Testis (tissue), 2 donors: ENCODE measurements around the gene PRR7.

Experiments used
- POLR2A ChIP-seq: fragments of 450-650 bp; IDR thresholded peaks from one replicate; pipeline ENCODE4 v1.6.1; 2017; ENCODE audit warnings: antibody characterized with exemption, mild to moderate bottlenecking, moderate library complexity
- TF ChIP-seq, protein P1 (sequence below), 3 experiments: fragments of 450-650 bp in 2 of 3; fragments of 200-600 bp in 1 of 3; sonication (generic) in 1 of 3; IDR thresholded peaks; one replicate each; pipeline ENCODE4 v1.5.1; 2016 to 2019; ENCODE audit warnings: antibody characterized with exemption in 3 of 3, mild to moderate bottlenecking in 2 of 3, moderate library complexity in 1 of 3

DNA sequence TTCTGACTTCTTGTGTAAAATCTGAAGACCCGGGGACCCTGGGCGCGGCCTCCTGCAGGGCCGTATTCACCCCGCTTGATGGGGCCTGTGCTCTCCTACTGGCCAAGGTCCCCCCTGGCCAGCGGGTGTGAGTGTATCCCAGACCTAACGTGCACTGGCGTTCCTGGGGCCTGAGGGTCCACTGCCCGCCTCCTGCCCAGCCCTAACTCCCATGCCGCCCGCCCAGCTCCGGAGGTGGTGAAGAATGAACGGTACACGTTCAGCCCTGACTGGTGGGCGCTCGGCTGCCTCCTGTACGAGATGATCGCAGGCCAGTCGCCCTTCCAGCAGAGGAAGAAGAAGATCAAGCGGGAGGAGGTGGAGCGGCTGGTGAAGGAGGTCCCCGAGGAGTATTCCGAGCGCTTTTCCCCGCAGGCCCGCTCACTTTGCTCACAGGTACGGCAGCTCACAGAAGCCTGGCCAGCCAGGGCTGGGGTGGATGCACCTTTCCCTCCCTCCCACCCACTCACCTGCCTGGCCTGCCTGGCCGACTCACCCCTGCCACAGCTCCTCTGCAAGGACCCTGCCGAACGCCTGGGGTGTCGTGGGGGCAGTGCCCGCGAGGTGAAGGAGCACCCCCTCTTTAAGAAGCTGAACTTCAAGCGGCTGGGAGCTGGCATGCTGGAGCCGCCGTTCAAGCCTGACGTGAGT is 10.6 kb upstream of the PRR7 start:
- TF ChIP-seq POLR2A, result no peak
- TF ChIP-seq, protein P1, sequence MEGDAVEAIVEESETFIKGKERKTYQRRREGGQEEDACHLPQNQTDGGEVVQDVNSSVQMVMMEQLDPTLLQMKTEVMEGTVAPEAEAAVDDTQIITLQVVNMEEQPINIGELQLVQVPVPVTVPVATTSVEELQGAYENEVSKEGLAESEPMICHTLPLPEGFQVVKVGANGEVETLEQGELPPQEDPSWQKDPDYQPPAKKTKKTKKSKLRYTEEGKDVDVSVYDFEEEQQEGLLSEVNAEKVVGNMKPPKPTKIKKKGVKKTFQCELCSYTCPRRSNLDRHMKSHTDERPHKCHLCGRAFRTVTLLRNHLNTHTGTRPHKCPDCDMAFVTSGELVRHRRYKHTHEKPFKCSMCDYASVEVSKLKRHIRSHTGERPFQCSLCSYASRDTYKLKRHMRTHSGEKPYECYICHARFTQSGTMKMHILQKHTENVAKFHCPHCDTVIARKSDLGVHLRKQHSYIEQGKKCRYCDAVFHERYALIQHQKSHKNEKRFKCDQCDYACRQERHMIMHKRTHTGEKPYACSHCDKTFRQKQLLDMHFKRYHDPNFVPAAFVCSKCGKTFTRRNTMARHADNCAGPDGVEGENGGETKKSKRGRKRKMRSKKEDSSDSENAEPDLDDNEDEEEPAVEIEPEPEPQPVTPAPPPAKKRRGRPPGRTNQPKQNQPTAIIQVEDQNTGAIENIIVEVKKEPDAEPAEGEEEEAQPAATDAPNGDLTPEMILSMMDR (IDR thresholded peaks at IDR 0.05), result no peak
